GM15510 (cell line): ENCODE measurements around the gene HIC1.

ENCODE experiments used
- POLR2A ChIP-seq: IDR thresholded peaks from 3 replicates; pipeline ENCODE4 v1.6.1; 2011; ENCODE audit warnings: borderline replicate concordance; ENCODE audit not compliant: insufficient read length; ENCODE audit errors: extremely low read depth

HIC1 gene

GRCh38 chr17:2050300-2051060 is 4.4 kb upstream of the HIC1 start:
- TF ChIP-seq POLR2A, result no peak

DNA sequence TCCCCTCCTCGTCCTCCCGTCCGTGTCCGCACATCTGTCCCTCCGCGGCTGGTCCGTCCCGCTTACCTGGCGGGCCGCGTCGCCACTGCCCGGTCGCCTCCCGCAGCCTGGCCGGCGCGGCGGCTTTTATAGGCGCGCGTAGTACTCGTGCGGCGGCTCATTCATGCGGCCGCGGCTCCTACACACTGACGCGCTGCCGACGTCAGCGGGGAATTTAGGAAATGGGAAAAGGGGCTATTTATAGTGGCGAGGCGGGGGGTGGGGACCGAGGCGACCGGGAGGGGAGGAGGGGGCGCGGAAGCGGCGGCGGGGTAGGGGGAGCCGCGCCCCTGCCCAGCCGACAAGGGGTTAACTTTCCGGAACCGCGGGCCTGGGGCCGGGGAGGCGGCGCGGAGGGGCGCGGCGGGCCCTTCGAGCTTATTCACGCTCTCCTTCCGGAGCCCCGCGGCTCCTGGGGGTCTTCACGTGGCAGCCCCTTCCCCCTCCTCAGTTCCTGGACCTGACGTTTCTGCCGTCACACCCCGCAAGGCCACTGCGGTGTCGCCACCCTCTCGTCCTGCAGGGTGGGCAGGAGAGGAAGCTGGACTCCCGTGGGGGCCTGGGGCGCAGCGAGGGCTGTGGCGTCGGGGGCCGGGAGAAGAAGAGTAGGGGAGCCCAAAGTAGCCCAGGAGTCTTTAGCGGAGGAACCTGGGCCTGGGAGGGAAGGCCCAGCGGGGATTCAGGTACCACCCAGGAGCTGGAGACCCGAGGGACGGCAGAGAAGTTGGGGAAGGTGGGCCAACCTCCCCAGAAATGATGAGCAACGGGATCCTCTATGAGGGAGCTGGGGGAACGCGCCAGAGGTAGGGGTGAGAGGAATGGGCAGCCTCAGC is 3.6 kb upstream of the HIC1 start:
- no peak for TF ChIP-seq POLR2A

DNA sequence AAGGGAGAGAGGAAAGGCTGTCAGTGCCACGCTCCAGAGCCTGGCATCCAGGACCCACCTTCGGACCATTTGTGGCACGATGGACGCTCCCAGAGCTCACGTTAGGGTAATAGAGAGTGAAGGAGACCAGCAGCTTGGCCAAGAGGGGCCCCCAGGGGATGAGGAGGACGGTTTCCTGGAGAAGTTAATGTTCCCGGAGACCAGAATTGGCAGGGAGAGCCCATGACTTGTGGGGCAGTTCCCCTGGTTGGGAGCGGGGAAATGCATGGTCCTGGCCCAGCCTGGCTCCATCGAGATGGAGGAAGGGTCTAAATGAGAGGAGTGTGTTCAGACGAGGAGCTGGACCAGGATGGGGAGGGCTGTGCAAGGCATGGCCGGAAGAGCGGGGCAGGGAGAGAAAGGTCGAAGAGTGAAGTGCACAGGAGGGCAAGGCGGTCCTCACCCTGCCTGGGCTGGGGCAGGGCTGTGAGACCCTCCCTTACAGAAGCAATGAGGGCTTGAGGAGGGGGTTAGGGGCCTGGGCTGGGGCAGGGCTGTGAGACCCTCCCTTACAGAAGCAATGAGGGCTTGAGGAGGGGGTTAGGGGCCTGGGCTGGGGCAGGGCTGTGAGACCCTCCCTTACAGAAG is 2.9 kb upstream of the HIC1 start:
- TF ChIP-seq POLR2A, result no peak

GRCh38 chr17:2053380-2054261 is 1.3 kb upstream of the HIC1 start:
- no peak for TF ChIP-seq POLR2A

GRCh38 chr17:2054262-2054511 is 716 bp upstream of the HIC1 start:
- TF ChIP-seq POLR2A, result no peak

DNA sequence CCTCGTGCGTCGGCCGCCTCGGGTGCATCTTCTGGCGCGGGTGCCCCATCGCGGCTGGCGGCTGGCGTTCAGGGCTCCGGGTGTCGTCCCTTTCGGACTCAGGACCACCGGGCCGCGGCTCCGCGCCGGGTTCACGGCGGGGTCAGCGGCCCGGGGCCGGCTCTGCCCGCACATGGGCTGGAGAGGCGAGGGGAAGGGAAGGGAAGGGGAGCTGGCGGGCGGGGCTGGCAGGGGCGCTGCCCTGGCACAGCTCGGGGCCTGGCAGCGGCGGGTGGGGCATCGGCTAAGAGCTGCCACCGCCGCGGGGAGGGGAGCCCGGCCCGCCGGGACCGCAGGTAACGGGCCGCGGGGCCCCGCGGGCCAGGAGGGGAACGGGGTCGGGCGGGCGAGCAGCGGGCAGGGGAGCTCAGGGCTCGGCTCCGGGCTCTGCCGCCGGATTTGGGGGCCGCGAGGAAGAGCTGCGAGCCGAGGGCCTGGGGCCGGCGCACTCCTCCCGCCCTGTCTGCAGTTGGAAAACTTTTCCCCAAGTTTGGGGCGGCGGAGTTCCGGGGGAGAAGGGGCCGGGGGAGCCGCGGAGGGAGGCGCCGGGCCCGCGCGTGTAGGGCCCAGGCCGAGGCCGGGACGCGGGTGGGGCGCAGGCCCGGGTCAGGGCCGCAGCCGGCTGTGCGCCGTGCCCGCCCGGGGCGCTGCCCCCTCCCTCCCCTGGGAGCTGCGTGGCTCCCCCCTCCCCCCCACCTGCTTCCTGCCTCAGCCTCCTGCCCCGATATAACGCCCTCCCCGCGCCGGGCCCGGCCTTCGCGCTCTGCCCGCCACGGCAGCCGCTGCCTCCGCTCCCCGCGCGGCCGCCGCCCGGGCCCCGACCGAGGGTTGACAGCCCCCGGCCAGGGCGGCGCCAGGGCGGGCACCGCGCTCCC is 646 bp downstream of the HIC1 start:
- TF ChIP-seq POLR2A, result peak; percentile 62

DNA sequence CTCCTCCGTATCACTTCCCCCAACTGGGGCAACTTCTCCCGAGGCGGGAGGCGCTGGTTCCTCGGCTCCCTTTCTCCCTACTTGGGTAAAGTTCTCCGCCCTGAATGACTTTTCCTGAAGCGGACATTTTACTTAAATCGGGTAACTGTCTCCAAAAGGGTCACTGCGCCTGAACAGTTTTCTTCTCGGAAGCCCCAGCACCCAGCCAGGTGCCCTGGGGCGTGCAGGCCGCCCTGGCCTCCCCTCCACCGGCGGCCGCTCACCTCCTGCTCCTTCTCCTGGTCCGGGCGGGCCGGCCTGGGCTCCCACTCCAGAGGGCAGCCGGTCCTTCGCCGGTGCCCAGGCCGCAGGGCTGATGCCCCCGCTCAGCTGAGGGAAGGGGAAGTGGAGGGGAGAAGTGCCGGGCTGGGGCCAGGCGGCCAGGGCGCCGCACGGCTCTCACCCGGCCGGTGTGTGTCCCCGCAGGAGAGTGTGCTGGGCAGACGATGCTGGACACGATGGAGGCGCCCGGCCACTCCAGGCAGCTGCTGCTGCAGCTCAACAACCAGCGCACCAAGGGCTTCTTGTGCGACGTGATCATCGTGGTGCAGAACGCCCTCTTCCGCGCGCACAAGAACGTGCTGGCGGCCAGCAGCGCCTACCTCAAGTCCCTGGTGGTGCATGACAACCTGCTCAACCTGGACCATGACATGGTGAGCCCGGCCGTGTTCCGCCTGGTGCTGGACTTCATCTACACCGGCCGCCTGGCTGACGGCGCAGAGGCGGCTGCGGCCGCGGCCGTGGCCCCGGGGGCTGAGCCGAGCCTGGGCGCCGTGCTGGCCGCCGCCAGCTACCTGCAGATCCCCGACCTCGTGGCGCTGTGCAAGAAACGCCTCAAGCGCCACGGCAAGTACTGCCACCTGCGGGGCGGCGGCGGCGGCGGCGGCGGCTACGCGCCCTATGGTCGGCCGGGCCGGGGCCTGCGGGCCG is 1.6 kb downstream of the HIC1 start:
- peak; percentile 29 for TF ChIP-seq POLR2A

DNA sequence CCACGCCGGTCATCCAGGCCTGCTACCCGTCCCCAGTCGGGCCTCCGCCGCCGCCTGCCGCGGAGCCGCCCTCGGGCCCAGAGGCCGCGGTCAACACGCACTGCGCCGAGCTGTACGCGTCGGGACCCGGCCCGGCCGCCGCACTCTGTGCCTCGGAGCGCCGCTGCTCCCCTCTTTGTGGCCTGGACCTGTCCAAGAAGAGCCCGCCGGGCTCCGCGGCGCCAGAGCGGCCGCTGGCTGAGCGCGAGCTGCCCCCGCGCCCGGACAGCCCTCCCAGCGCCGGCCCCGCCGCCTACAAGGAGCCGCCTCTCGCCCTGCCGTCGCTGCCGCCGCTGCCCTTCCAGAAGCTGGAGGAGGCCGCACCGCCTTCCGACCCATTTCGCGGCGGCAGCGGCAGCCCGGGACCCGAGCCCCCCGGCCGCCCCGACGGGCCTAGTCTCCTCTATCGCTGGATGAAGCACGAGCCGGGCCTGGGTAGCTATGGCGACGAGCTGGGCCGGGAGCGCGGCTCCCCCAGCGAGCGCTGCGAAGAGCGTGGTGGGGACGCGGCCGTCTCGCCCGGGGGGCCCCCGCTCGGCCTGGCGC is 2.4 kb downstream of the HIC1 start:
- TF ChIP-seq POLR2A, result no peak

GRCh38 chr17:2057760-2058585 is 3.1 kb downstream of the HIC1 start:
- TF ChIP-seq POLR2A, result peak; percentile 13

DNA sequence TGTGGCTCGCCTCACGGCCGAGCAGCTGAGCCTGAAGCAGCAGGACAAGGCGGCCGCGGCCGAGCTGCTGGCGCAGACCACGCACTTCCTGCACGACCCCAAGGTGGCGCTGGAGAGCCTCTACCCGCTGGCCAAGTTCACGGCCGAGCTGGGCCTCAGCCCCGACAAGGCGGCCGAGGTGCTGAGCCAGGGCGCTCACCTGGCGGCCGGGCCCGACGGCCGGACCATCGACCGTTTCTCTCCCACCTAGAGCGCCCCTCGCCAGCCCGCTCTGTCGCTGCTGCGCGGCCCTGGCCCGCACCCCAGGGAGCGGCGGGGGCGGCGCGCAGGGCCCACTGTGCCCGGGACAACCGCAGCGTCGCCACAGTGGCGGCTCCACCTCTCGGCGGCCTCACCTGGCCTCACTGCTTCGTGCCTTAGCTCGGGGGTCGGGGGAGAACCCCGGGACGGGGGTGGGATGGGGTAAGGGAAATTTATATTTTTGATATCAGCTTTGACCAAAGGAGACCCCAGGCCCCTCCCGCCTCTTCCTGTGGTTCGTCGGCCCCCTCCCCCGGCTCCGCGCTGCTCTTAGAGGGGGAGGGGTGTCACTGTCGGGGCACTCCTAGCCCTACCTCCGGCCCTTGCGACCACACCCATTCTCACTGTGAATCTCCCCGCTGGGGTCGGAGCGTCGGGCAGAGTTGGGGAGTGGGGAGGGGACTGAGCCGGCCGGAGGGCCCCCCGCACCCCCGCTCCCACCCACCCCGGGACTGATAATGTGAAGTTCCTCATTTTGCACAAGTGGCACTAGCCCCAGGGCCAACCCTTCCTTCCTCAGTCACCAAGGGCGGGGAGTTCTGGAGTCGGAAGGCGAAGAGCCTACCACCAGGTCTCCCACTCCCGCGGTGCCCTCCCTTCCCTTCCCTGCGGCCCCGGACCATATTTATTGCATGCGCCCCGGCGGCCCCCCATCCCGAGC is 4.0 kb downstream of the HIC1 start:
- TF ChIP-seq POLR2A, result peak; percentile 35
